GM12891 (cell line): ENCODE results near the gene IMMP2L.
"Not testable (repeated sequence)": the region's sequence is repeated elsewhere in the genome, so short reads cannot be mapped to it uniquely, and the experiment has no call there.

Experiments
- DNase-seq: peaks from one replicate; pipeline ENCODE4 v3.0.0; 2011; ENCODE audit warnings: low spot score; ENCODE audit not compliant: insufficient read length
- FAIRE-seq: peaks from 2 replicates; lab custom pipeline; 2011; peaks lifted over from hg19 to GRCh38; lab: Jason Lieb, UNC
- PAX5 ChIP-seq: IDR thresholded peaks from 2 replicates; pipeline ENCODE4 v1.6.1; 2011; ENCODE audit warnings: low read length, moderate library complexity, mild to moderate bottlenecking; ENCODE audit not compliant: insufficient read depth, severe bottlenecking
- POLR2A ChIP-seq: IDR thresholded peaks from 2 replicates; pipeline ENCODE4 v1.6.1; 2011; ENCODE audit warnings: low read depth, low read length, control low read depth
- POLR2AphosphoS5 ChIP-seq: IDR thresholded peaks from 2 replicates; pipeline ENCODE4 v1.6.1; 2011; ENCODE audit warnings: low read depth, low read length, control low read depth
- POU2F2 ChIP-seq: IDR thresholded peaks from 2 replicates; pipeline ENCODE4 v1.6.1; 2011; ENCODE audit warnings: low read depth, mild to moderate bottlenecking, control low read depth, low read length, moderate library complexity
- SPI1 ChIP-seq: IDR thresholded peaks from 2 replicates; pipeline ENCODE4 v1.6.1; 2011; ENCODE audit warnings: low read depth, low read length, control low read depth
- TAF1 ChIP-seq: IDR thresholded peaks from 2 replicates; pipeline ENCODE4 v1.6.1; 2011; ENCODE audit warnings: low read depth, low read length, control low read depth

The IMMP2L gene

DNA sequence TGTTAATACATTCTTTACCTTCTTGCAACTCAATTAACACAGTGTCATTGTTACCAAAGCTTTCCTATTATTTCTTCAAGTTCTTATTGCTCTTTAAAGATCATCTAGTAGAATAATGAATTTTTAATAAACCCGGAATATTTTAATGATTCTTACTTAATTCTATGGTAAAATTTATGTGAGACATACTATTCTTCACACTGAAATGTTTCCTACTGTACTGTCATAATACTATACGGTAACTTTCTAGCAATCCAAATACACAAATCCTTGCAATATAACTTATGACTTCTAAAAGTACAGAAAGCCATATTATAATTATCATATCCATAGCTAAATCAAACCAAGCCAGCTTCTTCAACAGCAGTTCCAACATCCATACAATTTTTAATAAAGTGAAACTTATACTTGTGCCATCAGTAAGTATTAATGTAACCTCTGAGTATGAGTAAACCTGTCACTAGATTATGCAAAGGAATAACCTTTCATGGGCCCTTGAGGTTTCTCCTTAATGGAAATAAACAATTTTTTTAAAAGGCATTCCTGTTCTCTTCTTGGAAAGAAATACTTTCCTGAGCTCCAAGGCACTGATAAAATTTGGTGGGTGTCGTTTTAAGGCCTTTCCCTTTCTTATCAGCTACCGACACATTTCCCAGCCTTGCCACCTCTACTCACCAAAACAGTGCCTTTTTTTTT, 87.4 kb downstream of the IMMP2L start:
- FAIRE-seq (no peak), DNase-seq (no peak)
- TF ChIP-seq POLR2AphosphoS5 (no peak), SPI1 (no peak), POLR2A (no peak), PAX5 (no peak), POU2F2 (no peak), TAF1 (no peak)

DNA sequence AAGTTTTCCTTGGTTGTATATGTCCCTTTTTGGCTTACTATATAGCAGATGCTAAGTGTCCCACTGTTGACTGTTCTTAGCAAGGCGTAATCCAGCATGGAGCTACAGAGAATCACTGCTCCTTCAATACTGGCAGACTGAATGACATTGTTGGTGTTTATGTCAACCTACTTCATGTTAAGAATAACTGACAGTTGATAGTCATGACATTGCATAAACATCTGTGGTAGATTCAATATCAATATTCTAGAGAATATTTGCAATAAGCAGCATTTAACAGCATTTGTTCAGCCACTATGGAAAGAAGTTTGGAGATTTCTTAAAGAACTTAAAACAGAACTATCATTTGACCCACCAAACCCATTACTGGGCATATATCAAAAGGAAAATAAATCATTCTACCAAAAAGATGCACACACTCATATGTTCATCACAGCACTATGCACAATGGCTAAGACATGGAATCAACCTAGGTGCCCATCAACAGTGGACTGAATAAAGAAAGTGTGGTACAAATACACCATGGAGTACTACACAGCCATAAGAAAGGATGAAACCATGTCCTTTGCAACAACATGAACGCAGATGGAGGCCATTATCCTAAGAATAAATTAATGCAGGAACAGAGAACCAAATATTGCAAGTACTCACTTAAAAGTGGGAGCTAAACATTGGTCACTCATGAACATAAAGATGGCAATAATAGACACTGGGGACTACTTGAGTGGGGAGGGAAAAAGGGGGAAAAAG, 88.7 kb downstream of the IMMP2L start:
- no peak for DNase-seq
- no peak for FAIRE-seq
- TF ChIP-seq SPI1 (no peak), POLR2AphosphoS5 (no peak), POLR2A (no peak), TAF1 (no peak), POU2F2 (no peak), PAX5 (no peak)

DNA sequence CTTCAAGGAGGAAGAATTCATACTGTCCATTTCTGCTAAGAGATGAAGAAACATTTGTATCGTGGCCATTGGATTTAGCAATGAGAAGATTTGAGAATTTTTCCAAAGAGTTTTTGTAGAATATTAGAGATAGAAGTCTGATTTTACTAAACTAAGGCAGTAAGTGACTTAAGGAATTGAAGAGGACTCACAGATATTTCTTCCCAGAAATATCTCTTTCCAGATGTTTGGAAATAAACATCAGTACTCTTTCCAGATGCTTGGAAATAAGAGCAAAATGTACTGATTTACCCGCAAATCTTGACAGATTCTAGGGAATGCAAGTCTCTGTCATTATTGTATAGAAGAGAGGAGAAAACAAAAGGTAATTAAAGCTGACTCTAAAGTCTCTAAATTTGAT, 91.3 kb downstream of the IMMP2L start:
- TF ChIP-seq POU2F2 (no peak), TAF1 (no peak), POLR2A (no peak), PAX5 (no peak), POLR2AphosphoS5 (no peak)
- DNase-seq (no peak), FAIRE-seq (no peak)

DNA sequence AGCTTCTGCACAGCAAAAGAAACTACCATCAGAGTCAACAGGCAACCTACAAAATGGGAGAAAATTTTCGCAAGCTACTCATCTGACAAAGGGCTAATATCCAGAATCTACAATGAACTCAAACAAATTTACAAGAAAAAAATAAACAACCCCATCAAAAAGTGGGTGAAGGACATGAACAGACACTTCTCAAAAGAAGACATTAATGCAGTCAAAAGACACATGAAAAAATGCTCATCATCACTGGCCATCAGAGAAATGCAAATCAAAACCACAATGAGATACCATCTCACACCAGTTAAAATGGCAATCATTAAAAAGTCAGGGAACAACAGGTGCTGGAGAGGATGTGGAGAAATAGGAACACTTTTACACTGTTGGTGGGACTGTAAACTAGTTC, 92.4 kb downstream of the IMMP2L start:
- not testable (repeated sequence) for DNase-seq, FAIRE-seq

DNA sequence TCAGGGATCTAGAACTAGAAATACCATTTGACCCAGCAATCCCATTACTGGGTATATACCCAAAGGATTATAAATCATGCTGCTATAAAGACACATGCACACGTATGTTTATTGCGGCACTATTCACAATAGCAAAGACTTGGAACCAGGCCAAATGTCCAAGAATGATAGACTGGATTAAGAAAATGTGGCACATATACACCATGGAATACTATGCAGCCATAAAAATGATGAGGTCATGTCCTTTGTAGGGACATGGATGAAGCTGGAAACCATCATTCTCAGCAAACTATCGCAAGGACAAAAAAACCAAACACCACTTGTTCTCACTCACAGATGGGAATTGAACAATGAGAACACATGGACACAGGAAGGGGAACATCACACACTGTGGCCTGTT, 96.5 kb downstream of the IMMP2L start:
- DNase-seq, FAIRE-seq: not testable (repeated sequence)

DNA sequence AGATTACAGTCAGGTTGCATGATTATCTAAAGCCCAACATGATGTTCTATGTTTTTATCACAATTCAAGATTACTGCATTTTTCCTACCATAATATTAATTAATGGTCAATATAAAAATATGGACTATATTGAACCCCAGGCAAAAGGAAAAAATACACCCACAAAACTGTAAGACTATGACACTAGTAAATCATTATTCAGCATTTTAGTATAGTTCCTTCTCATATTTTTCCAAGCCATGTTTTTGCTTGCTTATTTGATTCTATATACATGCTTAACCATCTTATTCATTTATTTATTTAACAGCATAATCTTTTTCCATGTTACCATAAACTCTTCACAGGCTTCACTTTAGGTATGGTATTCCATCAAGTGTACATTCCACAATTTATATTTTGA, 101.6 kb downstream of the IMMP2L start:
- no peak for TF ChIP-seq POU2F2
- FAIRE-seq (no peak), DNase-seq (no peak)

DNA sequence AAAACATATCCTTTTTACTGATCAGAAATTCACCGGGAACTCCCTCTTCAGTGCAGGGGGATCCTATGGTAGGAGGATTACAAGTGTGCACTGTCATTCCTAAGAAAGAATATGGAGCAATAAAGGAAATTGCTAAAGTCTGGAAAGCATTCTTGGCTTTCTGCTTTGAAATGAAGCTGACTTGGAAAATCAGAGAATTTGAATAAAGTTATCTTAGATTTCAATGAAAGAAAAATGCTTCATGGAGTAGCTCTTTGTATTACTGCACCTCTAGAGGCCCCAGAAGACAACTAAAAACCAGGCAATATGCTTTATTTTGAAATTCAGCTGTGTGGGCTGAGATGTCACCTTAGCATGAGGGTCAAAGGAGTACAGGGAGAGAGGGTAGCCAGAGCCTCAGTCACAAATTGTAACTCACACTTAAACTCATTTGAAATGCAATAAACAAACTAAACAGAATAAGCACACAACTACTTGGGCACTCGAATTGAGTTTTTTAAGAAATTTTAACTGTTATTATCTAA, 102.5 kb downstream of the IMMP2L start:
- DNase-seq: no peak
- no peak for FAIRE-seq
- TF ChIP-seq POLR2AphosphoS5 (no peak), POLR2A (no peak), PAX5 (no peak), TAF1 (no peak), SPI1 (no peak), POU2F2 (no peak)

DNA sequence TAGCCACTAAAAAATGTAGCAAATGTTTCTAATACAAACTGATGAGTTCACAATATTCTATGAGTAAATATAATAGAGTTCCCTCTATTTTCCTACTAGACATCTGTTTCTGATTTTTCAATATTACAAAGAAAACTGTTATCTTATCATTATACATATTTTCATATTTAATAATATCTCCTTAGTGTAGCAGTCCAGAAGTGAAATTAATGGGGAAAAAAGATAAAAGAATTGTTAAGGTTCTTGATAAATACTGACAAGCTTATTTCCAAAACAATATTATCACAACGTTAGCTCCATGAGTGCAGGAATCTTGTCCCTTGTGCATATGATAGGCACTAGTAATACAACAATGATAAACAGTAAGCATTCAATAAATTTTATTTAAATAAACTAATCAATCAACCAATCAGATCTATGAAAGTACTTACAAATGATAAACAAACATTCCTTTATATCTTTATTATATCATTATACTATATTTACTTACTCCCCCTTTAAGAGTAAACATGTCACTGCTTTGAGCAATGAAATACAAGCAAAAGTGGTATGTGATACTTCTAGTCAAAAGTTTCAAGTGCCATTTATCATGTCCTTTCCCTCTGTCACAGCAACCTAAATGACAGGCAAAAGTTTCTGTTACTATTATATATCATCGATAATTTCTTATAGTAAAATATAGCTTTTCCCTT, 103.1 kb downstream of the IMMP2L start:
- FAIRE-seq (no peak), DNase-seq (no peak)
- no peak for TF ChIP-seq POLR2A
- no peak for TF ChIP-seq POU2F2
- TF ChIP-seq PAX5: no peak
- no peak for TF ChIP-seq TAF1
- TF ChIP-seq POLR2AphosphoS5: no peak
- TF ChIP-seq SPI1: no peak

DNA sequence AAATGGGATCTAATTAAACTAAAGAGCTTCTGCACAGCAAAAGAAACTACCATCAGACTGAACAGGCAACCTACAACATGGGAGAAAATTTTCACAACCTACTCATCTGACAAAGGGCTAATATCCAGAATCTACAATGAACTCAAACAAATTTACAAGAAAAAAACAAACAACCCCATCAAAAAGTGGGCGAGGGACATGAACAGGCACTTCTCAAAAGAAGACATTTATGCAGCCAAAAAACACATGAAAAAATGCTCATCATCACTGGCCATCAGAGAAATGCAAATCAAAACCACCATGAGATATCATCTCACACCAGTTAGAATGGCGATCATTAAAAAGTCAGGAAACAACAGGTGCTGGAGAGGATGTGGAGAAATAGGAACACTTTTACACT, 111.6 kb downstream of the IMMP2L start:
- FAIRE-seq, DNase-seq: not testable (repeated sequence)

DNA sequence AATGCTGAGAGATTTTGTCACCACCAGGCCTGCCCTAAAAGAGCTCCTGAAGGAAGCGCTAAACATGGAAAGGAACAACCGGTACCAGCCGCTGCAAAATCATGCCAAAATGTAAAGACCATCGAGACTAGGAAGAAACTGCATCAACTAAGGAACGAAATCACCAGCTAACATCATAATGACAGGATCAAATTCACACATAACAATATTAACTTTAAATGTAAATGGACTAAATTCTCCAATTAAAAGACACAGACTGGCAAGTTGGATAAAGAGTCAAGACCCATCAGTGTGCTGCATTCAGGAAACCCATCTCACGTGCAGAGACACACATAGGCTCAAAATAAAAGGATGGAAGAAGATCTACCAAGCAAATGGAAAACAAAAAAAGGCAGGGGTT, 114.8 kb downstream of the IMMP2L start:
- not testable (repeated sequence) for FAIRE-seq

More for the DNA sequence above, 114.8 kb downstream of the IMMP2L start:
- not testable (repeated sequence) for DNase-seq
